H1 (cell line): ENCODE results near the gene PTPRJ. TPM values are rescaled to one million over a fixed set of nuclear protein-coding genes. Genes with fewer than 3 reads are reported as not detected.

Source experiments
- CTCF ChIP-seq, 3 experiments: IDR thresholded peaks; 1 replicate in 2 of 3; 2 replicates in 1 of 3; pipeline versions ENCODE4 v1.5.1 to v1.6.1; 2011; ENCODE audit warnings: low read length in 3 of 3, mild to moderate bottlenecking in 3 of 3, inconsistent platforms in 2 of 3, low read depth in 1 of 3, moderate library complexity in 1 of 3; ENCODE audit not compliant: insufficient read depth in 1 of 3; ENCODE audit errors: control extremely low read depth in 1 of 3
- RNF2 ChIP-seq: fragments of 200-900, 300-1000 bp; sonication (generic); IDR thresholded peaks from 2 replicates; pipeline ENCODE4 v1.7.1; 2016; ENCODE audit warnings: borderline replicate concordance, low read depth, mild to moderate bottlenecking, antibody characterized with exemption, low read length; ENCODE audit not compliant: poor library complexity, severe bottlenecking; ENCODE audit errors: missing control alignments
- SIN3A ChIP-seq, 2 experiments: IDR thresholded peaks in 1 of 2; conservative IDR thresholded peaks in 1 of 2; 2 replicates each; pipeline ENCODE4 v1.6.1; 2011 to 2012; ENCODE audit warnings: low read length in 2 of 2, improper control_type of control experiment in 1 of 2, low read depth in 1 of 2, mild to moderate bottlenecking in 1 of 2
- SIRT6 ChIP-seq: IDR thresholded peaks from one replicate; pipeline ENCODE4 v1.7.1; 2012; ENCODE audit warnings: low read length, inconsistent platforms
- polyA plus RNA-seq, 7 experiments: library from polyadenylated mRNA; depleted of rRNA in 3 of 7; stranded (reverse) in 5 of 7; unstranded in 2 of 7; fragments of >200 nt in 5 of 7; fragments of 200-250 nt in 2 of 7; gene quantifications; 1 replicate in 5 of 7; 2 replicates in 1 of 7; 4 replicates in 1 of 7; pipeline versions ENCODE4 v1.2.1 to v1.2.3, GENCODE V29; 2011 to 2013; ENCODE audit warnings: missing spikeins in 2 of 7, mixed read lengths in 2 of 7
- total RNA-seq: library from RNA; stranded (reverse); fragmentation: NEBNext Ultra II Directional; extraction: Animal tissue kit (Norgen Biotek cat#: 25700); gene quantifications from 2 replicates; pipeline ENCODE4 v1.2.1, GENCODE V29; 2021

PTPRJ gene
- total and polyA plus RNA-seq, 2 of the 8 experiments (the other 6 are each of a cell fraction or from before 2014, with no cell fraction given): 4.4 to 22.6 TPM

DNA sequence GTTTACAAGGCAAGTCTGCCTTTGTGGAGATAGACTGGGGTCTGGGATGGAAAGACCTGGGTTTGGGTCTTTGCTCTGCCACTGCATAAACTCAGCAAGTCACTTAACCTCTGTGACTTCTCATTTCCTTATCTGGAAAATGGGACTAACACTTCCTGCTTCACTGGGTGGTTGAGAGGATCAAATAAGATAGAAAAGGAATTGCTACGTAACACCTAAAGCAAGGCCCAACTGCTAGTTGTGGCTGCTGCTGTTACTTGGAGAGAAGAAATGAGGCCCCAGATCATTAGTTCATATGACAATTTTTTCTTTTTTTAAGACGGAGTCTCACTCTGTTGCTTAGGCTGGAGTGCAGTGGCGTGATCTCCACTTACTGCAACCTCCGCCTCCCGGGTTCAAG lies 5.9 kb downstream of the PTPRJ start (continued):
- TF ChIP-seq RNF2 (no peak), CTCF (IDR thresholded peaks at IDR 0.05; ENCODE audit: control extremely low read depth in 1 of 3, insufficient read depth in 1 of 3, low read depth in 1 of 3, low read length in 3 of 3) (no peak), SIRT6 (no peak), SIN3A (conservative IDR thresholded peaks at IDR 0.05 in 1 of 2, IDR thresholded peaks at IDR 0.05 in 1 of 2; ENCODE audit: low read depth in 1 of 2, low read length in 2 of 2) (no peak)
